H1 (cell line): ENCODE data around the gene DHX58. TPM values are rescaled to one million over a fixed set of nuclear protein-coding genes. Genes with fewer than 3 reads are reported as not detected.

Experiments
- CTCF ChIA-PET: fragments of 300-600 bp; sonication (Branson Sonifier 250); formaldehyde crosslinking; loops from one replicate; lab custom pipeline; 2021; ENCODE audit not compliant: partially characterized antibody; lab: Charles Lee
- POLR2A ChIA-PET: fragments of 300-600 bp; sonication (Branson Sonifier 250); formaldehyde crosslinking; loops from one replicate; lab custom pipeline; 2021; ENCODE audit warnings: inconsistent platforms; ENCODE audit not compliant: partially characterized antibody; lab: Charles Lee
- DNase-seq, 2 experiments: peaks; one replicate each; pipeline versions ENCODE4 v3.0.0 to v3.0.0-alpha.2; 2010 to 2022; ENCODE audit warnings: low spot score in 2 of 2, low read depth in 1 of 2, mixed read lengths in 1 of 2
- FAIRE-seq: peaks from 2 replicates; lab custom pipeline; 2011; peaks lifted over from hg19 to GRCh38; lab: Jason Lieb, UNC
- H2AFZ ChIP-seq: 2 replicates; pipeline ENCODE4 v1.8.1; 2012; ENCODE audit warnings: low read length, inconsistent platforms
- H2AK5ac ChIP-seq: 2 replicates; pipeline ENCODE4 v1.6.1; 2013; ENCODE audit warnings: low read depth, low read length
- H2BK120ac ChIP-seq: replicated peaks from 2 replicates; pipeline ENCODE3; 2013; ENCODE audit warnings: low read depth, low read length, inconsistent platforms
- H2BK12ac ChIP-seq: 2 replicates; pipeline ENCODE4 v1.6.1; 2013; ENCODE audit warnings: low read depth, low read length
- H2BK15ac ChIP-seq: 2 replicates; pipeline ENCODE4 v1.6.1; 2013; ENCODE audit warnings: low read length
- H2BK20ac ChIP-seq: 2 replicates; pipeline ENCODE4 v1.6.1; 2013; ENCODE audit warnings: low read length
- H2BK5ac ChIP-seq: 2 replicates; pipeline ENCODE4 v1.6.1; 2013; ENCODE audit warnings: low read depth, low read length
- H3K14ac ChIP-seq: 2 replicates; pipeline ENCODE4 v1.6.1; 2013; ENCODE audit warnings: inconsistent platforms; ENCODE audit not compliant: insufficient read length
- H3K18ac ChIP-seq: 2 replicates; pipeline ENCODE4 v1.6.1; 2013; ENCODE audit warnings: low read length; ENCODE audit errors: extremely low read depth
- H3K23ac ChIP-seq: 2 replicates; pipeline ENCODE4 v1.6.1; 2013; ENCODE audit warnings: inconsistent platforms; ENCODE audit not compliant: insufficient read length
- H3K23me2 ChIP-seq: 2 replicates; pipeline ENCODE4 v1.6.1; 2013; ENCODE audit warnings: low read depth, low read length
- H3K27ac ChIP-seq: 2 replicates; pipeline ENCODE4 v1.6.1; 2011; ENCODE audit warnings: low read depth, low read length, inconsistent platforms
- H3K27me3 ChIP-seq, 4 experiments: replicated peaks in 1 of 4; 1 replicate in 1 of 4; 2 replicates in 3 of 4; pipeline versions ENCODE4 v1.6.1 to v1.8.1; 2011 to 2013; ENCODE audit warnings: low read length in 3 of 4, mild to moderate bottlenecking in 3 of 4, inconsistent platforms in 2 of 4, mixed read lengths in 2 of 4, moderate library complexity in 1 of 4; ENCODE audit not compliant: control insufficient read depth in 3 of 4, insufficient read depth in 3 of 4; ENCODE audit errors: extremely low read depth in 1 of 4
- H3K36me3 ChIP-seq, 4 experiments: 2 replicates each; pipeline versions ENCODE4 v1.6.1 to v1.8.1; 2011 to 2013; ENCODE audit warnings: mild to moderate bottlenecking in 4 of 4, low read length in 3 of 4, moderate library complexity in 2 of 4, control low read depth in 1 of 4, inconsistent platforms in 1 of 4; ENCODE audit not compliant: insufficient read depth in 4 of 4, control insufficient read depth in 2 of 4
- H3K4ac ChIP-seq: replicated peaks from 2 replicates; pipeline ENCODE3; 2013; ENCODE audit warnings: low read length, low read depth, mixed read lengths, inconsistent platforms; ENCODE audit not compliant: insufficient read length
- H3K4me1 ChIP-seq, 4 experiments: replicated peaks in 1 of 4; 1 replicate in 1 of 4; 2 replicates in 3 of 4; pipeline versions ENCODE4 v1.6.1 to v1.8.1; 2011 to 2013; ENCODE audit warnings: low read length in 3 of 4, inconsistent platforms in 2 of 4, mixed read lengths in 1 of 4; ENCODE audit not compliant: insufficient read depth in 4 of 4, control insufficient read depth in 3 of 4
- H3K4me2 ChIP-seq, 2 experiments: 2 replicates each; pipeline versions ENCODE4 v1.6.1 to v1.8.1; 2011 to 2013; ENCODE audit warnings: low read depth in 2 of 2, low read length in 2 of 2, control low read depth in 1 of 2, inconsistent platforms in 1 of 2, mild to moderate bottlenecking in 1 of 2; ENCODE audit not compliant: insufficient read depth in 1 of 2
- H3K4me3 ChIP-seq, 4 experiments: fragments of 200-600, 300-600 bp in 1 of 4; sonication (generic), shearing (Covaris generic), sonication (Bioruptor Twin) in 1 of 4; 2 replicates each; pipeline versions ENCODE4 v1.5.1 to v1.8.1; 2011 to 2016; ENCODE audit warnings: low read length in 4 of 4, low read depth in 3 of 4, control low read depth in 2 of 4, inconsistent platforms in 2 of 4, mild to moderate bottlenecking in 2 of 4, mixed read lengths in 1 of 4, moderate library complexity in 1 of 4; ENCODE audit not compliant: insufficient read depth in 2 of 4; ENCODE audit errors: extremely low read depth in 1 of 4
- H3K56ac ChIP-seq: replicated peaks from 2 replicates; pipeline ENCODE3; 2013; ENCODE audit warnings: low read depth, mild to moderate bottlenecking, mixed read lengths, low read length, inconsistent platforms; ENCODE audit not compliant: insufficient read length
- H3K79me1 ChIP-seq: 2 replicates; pipeline ENCODE4 v1.6.1; 2013; ENCODE audit warnings: low read depth, low read length, control low read depth
- H3K79me2 ChIP-seq, 2 experiments: 2 replicates each; pipeline versions ENCODE4 v1.6.1 to v1.8.1; 2012 to 2013; ENCODE audit warnings: low read length in 2 of 2, mild to moderate bottlenecking in 2 of 2, inconsistent platforms in 1 of 2; ENCODE audit not compliant: insufficient read depth in 2 of 2, control insufficient read depth in 1 of 2
- H3K9ac ChIP-seq, 4 experiments: replicated peaks in 1 of 4; 1 replicate in 1 of 4; 2 replicates in 3 of 4; pipeline versions ENCODE4 v1.6.1 to v1.8.1; 2011 to 2013; ENCODE audit warnings: low read depth in 3 of 4, low read length in 3 of 4, control low read depth in 2 of 4, mild to moderate bottlenecking in 2 of 4, moderate library complexity in 2 of 4, inconsistent platforms in 1 of 4; ENCODE audit errors: extremely low read depth in 1 of 4
- H3K9me3 ChIP-seq, 2 experiments: 2 replicates each; pipeline versions ENCODE4 v1.6.1 to v1.8.1; 2012 to 2013; ENCODE audit warnings: mild to moderate bottlenecking in 2 of 2, moderate library complexity in 2 of 2, control low read depth in 1 of 2, inconsistent platforms in 1 of 2, low read depth in 1 of 2, low read length in 1 of 2, mixed read lengths in 1 of 2; ENCODE audit not compliant: insufficient read depth in 2 of 2
- H4K20me1 ChIP-seq, 2 experiments: replicated peaks in 1 of 2; 2 replicates each; pipeline versions ENCODE3 to v1.8.1; 2011 to 2013; ENCODE audit warnings: inconsistent platforms in 2 of 2, low read length in 2 of 2, mild to moderate bottlenecking in 1 of 2; ENCODE audit not compliant: insufficient read depth in 2 of 2, control insufficient read depth in 1 of 2
- H4K5ac ChIP-seq: 2 replicates; pipeline ENCODE4 v1.6.1; 2013; ENCODE audit warnings: low read length, low read depth, mixed read lengths, inconsistent platforms; ENCODE audit not compliant: insufficient read length
- H4K8ac ChIP-seq: 2 replicates; pipeline ENCODE4 v1.8.0; 2013; ENCODE audit warnings: mild to moderate bottlenecking, moderate library complexity, low read length, inconsistent platforms; ENCODE audit not compliant: insufficient read depth; ENCODE audit errors: extremely low read depth
- H4K91ac ChIP-seq: replicated peaks from 2 replicates; pipeline ENCODE3; 2013; ENCODE audit warnings: low read length, mixed read lengths, inconsistent platforms; ENCODE audit not compliant: insufficient read length
- ASH2L ChIP-seq: fragments of 200-600, 300-600 bp; sonication (generic); IDR thresholded peaks from one replicate; pipeline ENCODE4 v1.7.1; 2017; ENCODE audit warnings: low read length
- BACH1 ChIP-seq: IDR thresholded peaks from 2 replicates; pipeline ENCODE4 v1.6.1; 2012; ENCODE audit warnings: low read length, improper control_type of control experiment
- EP300 ChIP-seq, 2 experiments: IDR thresholded peaks; 1 replicate in 1 of 2; 2 replicates in 1 of 2; pipeline ENCODE4 v1.6.1; 2011 to 2012; ENCODE audit warnings: low read depth in 2 of 2, low read length in 2 of 2, mild to moderate bottlenecking in 2 of 2, borderline replicate concordance in 1 of 2, inconsistent platforms in 1 of 2, moderate library complexity in 1 of 2
- FOSL1 ChIP-seq: IDR thresholded peaks from 2 replicates; pipeline ENCODE4 v1.6.1; 2011; ENCODE audit warnings: mild to moderate bottlenecking, low read depth, low read length, moderate library complexity; ENCODE audit not compliant: insufficient read depth
- KDM1A ChIP-seq: fragments of 200-600, 300-600 bp; sonication (generic); IDR thresholded peaks from 2 replicates; pipeline ENCODE4 v1.7.1; 2016; ENCODE audit warnings: mild to moderate bottlenecking, low read length, borderline replicate concordance
- MAFK ChIP-seq: IDR thresholded peaks from 2 replicates; pipeline ENCODE4 v1.6.1; 2012; ENCODE audit warnings: low read depth, mild to moderate bottlenecking, improper control_type of control experiment, low read length
- WGBS, 2 experiments: shearing (Covaris generic) in 1 of 2; methylation state at CpG; one replicate each; pipeline versions ENCODE4 v1.1.6 to v1.1.7; 2013 to 2015; ENCODE audit warnings: low lambda C conversion rate in 2 of 2, mixed read lengths in 2 of 2, inconsistent platforms in 1 of 2, low coverage in 1 of 2, missing lambda C conversion rate in 1 of 2; ENCODE audit not compliant: insufficient replicate concordance in 2 of 2, insufficient coverage in 1 of 2, insufficient read length in 1 of 2; ENCODE audit errors: extremely low coverage in 1 of 2, missing lambda C conversion rate in 1 of 2; 5-methylcytosine and 5-hydroxymethylcytosine counted together
- polyA plus RNA-seq, 7 experiments: library from polyadenylated mRNA; depleted of rRNA in 3 of 7; stranded (reverse) in 5 of 7; unstranded in 2 of 7; fragments of >200 nt in 5 of 7; fragments of 200-250 nt in 2 of 7; gene quantifications; 1 replicate in 5 of 7; 2 replicates in 1 of 7; 4 replicates in 1 of 7; pipeline versions ENCODE4 v1.2.1 to v1.2.3, GENCODE V29; 2011 to 2013; ENCODE audit warnings: missing spikeins in 2 of 7, mixed read lengths in 2 of 7
- total RNA-seq: library from RNA; stranded (reverse); fragmentation: NEBNext Ultra II Directional; extraction: Animal tissue kit (Norgen Biotek cat#: 25700); gene quantifications from 2 replicates; pipeline ENCODE4 v1.2.1, GENCODE V29; 2021
- TF ChIP-seq, protein P1 (sequence below): IDR thresholded peaks from 2 replicates; pipeline ENCODE4 v1.6.1; 2011; ENCODE audit warnings: low read length, improper control_type of control experiment

Gene DHX58
- total and polyA plus RNA-seq, 2 of the 8 experiments (the other 6 are each of a cell fraction or from before 2014, with no cell fraction given): 5.6 to 9.9 TPM

DNA sequence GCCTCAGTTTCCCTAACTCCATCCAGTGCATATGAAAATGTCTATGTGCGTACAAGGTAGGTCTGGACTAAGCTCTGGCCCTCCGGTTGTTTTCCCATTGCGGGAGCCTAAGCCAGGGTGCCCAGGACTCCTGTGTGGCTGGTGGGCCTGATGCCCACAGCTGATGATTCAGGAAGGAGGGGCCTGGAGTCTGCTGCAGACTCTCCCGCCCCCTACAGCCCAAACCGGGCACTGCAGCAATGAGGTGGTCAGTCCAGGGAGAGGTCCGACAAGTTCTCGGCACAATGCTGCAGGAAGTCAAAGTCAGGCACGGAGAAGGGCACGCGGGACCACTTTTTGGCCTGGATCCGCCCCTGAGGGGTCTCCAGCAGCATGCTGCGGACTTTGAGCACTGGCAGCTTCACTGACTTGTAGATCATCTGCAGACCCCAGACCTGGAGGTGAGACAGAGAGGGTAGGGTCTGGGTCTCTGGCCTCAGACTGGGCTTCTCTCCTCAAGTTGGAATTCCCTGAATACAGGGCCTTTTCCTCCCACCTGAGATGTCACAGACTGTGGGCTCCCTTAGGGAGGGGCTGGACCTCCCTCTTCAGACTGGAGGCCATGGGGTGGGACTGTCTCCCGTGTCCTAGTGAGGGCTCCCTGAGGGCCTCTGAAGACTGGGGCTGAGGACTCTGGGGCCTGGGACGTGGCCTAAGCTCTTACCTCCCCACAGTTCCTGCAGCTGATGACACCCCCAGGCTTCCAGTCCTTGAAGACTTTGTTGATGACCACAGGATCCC lies 10.8 kb downstream of the DHX58 start:
- Histone ChIP-seq H3K56ac (no peak overlapping the region), H4K91ac (no peak overlapping the region), H3K4me3 (no peak overlapping the region), H3K36me3 (no peaks in the 10 kb centered on the region), H4K8ac (peak overlapping the region; percentile 75; the same call in 1 of the 2 replicates), H2BK120ac (no peak overlapping the region), H3K79me1 (no peaks in the 10 kb centered on the region), H4K20me1 (no peaks in the 10 kb centered on the region), H4K5ac (no peak overlapping the region), H3K14ac (no peak overlapping the region), H3K4me1 (peaks cover 0 to 11% (median 8%) of the 10 kb centered on the region in 4 experiments; a peak in 6 of 7 replicates), H3K9me3 (no peaks in the 10 kb centered on the region), H2BK20ac (no peak overlapping the region), H2BK12ac (0 out of 2 replicates have a peak overlapping the region, but pooled peaks have one; percentile 21), H2AFZ (0 out of 2 replicates have a peak overlapping the region, but pooled peaks have one; percentile 4), H3K79me2 (no peaks in the 10 kb centered on the region), H2BK5ac (0 out of 2 replicates have a peak overlapping the region, but pooled peaks have one; percentile 37), H3K9ac (no peak overlapping the region), H3K4ac (no peak overlapping the region), H2BK15ac (peak overlapping the region; percentile 47; the same call in 1 of the 2 replicates), H3K4me2 (no peak overlapping the region), H3K23me2 (peaks cover 6% of the 10 kb centered on the region; the same call in 1 of the 2 replicates), H3K23ac (no peak overlapping the region), H2AK5ac (no peak overlapping the region; the same call in 1 of the 2 replicates), H3K27me3 (peaks cover 4 to 15% (median 15%) of the 10 kb centered on the region in 4 experiments), H3K27ac (no peak overlapping the region), H3K18ac (no peak overlapping the region)
- 49% methylated on average over 14 of the region's 14 CpGs; no CpG with 5 or more reads in 1 of the 2 experiments for WGBS, 2 experiments
- POLR2A ChIA-PET: interaction anchor here (0.8 to 2.2 kb wide), 7 partner anchors 10 to 136 kb away, joined by 3 to 7 read pairs (median 3); partner anchors contain the start of gene DNAJC7
- CTCF ChIA-PET: interaction anchor here (0.6 to 39.4 kb wide), 28 partner anchors 11 to 873 kb away, joined by 3 to 1084 read pairs (median 5); partner anchors contain the start of genes DHX58, DNAJC7, HSPB9 and KAT2A
- peak; percentile 73 to 100 for DNase-seq
- FAIRE-seq: peak; percentile 93
- TF ChIP-seq ASH2L: no peak
- no peak for TF ChIP-seq BACH1
- no peak for TF ChIP-seq KDM1A
- TF ChIP-seq FOSL1: no peak
- TF ChIP-seq, protein P1, sequence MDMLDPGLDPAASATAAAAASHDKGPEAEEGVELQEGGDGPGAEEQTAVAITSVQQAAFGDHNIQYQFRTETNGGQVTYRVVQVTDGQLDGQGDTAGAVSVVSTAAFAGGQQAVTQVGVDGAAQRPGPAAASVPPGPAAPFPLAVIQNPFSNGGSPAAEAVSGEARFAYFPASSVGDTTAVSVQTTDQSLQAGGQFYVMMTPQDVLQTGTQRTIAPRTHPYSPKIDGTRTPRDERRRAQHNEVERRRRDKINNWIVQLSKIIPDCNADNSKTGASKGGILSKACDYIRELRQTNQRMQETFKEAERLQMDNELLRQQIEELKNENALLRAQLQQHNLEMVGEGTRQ: 0 out of 2 replicates have a peak, but pooled peaks have one; percentile 21
- TF ChIP-seq EP300 (IDR thresholded peaks at IDR 0.05; ENCODE audit: borderline replicate concordance in 1 of 2, low read depth in 2 of 2, low read length in 2 of 2): no peak
- no peak for TF ChIP-seq MAFK
